GM12801 (cell line): ENCODE data around the gene PHF14.

ENCODE experiments used
- TF ChIP-seq, protein P1 (sequence below): IDR thresholded peaks from one replicate; pipeline ENCODE4 v1.5.1; 2011; ENCODE audit warnings: control low read depth; ENCODE audit not compliant: insufficient read length; ENCODE audit errors: extremely low read depth

Gene PHF14

DNA sequence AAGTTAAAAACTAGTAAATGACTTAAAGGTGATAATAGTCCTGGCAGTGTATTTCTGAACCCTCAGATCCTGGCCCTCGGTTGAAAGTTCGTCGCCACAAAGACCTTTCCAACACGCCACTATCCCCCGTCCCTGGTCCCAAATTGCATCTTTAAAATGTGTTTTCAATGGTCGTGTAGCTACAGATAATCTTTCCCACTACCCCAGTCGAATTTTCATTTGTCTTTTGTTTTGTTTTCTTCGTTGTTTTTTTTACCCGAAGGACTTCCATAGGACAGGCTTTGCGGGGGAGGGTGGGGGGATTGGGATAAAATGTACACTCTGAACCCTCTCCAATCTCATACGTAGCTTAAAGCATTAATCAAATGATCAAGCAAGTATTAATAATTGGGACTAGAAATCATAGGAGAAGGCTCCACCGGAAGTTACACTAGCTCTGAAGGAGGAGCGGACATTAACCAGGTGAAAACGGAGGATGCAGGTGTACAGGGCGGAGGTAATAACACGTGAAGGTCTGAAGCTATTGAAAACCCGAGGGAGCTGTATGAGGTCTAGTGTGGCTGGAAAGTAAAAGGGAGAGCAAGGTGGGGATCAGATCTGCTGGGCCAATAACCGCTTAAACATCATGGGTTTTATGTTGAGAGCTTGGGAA, 32.8 kb upstream of the PHF14 start:
- TF ChIP-seq, protein P1, sequence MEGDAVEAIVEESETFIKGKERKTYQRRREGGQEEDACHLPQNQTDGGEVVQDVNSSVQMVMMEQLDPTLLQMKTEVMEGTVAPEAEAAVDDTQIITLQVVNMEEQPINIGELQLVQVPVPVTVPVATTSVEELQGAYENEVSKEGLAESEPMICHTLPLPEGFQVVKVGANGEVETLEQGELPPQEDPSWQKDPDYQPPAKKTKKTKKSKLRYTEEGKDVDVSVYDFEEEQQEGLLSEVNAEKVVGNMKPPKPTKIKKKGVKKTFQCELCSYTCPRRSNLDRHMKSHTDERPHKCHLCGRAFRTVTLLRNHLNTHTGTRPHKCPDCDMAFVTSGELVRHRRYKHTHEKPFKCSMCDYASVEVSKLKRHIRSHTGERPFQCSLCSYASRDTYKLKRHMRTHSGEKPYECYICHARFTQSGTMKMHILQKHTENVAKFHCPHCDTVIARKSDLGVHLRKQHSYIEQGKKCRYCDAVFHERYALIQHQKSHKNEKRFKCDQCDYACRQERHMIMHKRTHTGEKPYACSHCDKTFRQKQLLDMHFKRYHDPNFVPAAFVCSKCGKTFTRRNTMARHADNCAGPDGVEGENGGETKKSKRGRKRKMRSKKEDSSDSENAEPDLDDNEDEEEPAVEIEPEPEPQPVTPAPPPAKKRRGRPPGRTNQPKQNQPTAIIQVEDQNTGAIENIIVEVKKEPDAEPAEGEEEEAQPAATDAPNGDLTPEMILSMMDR, result no peak

DNA sequence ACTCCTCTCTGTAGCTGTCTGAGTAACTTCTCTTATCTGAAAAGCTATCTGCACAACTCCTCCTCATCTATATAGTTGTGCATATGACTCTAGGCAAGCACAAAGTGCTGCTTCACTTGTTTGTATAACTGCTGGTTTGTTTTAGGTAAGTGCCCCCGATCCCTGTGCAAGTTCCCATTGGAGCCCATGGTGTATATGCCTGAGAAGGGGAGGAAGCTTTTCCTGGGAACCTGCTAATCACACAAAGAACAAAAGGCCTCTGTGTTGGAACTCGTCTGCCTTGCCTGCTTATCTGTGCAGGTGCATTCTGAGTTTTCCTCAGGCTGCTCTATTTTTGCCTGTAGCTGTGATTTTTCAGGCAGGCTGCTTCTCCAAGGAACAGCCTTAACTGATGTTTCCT, 23.2 kb upstream of the PHF14 start:
- TF ChIP-seq, protein P1, result no peak

GRCh38 chr7:10952588-10952987, 21.1 kb upstream of the PHF14 start:
- TF ChIP-seq, protein P1, result no peak

DNA sequence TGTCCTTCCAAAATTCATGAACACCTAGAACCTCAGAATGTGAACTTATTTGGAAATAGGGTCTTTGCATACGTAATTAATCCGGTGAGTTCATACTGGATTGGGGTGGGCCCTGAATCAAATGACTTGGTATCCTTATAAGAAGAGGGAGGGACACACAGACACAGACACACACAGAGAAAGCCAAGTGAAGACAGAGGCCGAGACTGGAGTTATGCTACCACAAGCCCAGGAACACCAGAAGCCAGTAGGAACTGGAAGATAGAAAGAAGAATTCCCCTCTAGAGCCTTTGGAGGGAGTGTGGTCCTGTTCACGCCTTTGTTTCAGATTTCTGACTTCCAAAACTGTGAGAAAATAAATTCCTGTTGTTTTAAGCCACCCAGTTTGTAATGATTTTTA, 17.1 kb upstream of the PHF14 start:
- TF ChIP-seq, protein P1, result no peak

GRCh38 chr7:10972174-10972573, 1.5 kb upstream of the PHF14 start:
- TF ChIP-seq, protein P1, result no peak

DNA sequence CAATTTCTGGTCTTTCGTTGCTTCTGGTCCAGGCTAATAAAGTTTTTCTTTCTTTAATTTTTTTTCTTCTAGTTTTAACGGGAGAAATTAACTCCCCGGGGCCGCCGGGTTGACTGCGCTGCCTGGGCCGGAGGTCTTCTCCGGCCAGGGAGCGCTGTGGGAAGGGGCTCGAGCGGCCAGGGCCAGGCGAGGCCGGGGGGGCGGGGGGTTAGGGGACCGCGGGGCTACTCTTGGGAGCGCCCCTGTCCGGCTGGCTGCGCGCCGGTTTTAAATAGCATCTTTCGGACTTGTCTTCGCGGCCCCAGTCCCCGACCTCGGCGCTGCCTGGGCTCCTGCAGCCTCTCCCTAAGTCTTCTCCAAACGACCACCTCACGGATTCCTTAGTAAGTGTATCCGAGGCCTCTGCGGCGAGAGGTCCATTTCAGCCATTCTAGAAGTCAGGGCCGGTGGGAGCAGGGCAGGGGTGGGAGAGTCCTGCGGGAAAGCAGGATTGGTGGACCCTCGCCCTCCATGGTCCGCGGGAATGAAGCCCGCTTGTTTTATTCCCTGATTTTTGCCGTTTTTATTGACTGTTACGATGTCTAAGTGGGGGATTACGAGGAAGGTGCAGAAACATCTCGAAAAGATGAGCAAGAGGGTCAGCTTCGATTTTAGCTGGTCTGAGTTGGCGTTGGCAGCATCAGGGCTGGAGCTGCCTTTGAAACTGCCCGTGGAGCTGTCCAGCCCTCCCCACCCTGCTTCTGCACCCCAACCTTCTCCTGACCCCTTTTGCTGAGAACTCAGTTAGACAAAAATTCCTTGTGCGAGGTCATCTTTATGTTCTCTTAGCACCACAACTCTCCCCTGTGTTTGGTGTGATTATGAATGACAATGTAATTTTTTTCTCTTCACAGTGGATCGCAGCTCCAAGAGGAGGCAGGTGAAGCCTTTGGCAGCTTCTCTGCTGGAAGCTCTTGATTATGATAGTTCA, 555 bp downstream of the PHF14 start:
- TF ChIP-seq, protein P1, result no peak

DNA sequence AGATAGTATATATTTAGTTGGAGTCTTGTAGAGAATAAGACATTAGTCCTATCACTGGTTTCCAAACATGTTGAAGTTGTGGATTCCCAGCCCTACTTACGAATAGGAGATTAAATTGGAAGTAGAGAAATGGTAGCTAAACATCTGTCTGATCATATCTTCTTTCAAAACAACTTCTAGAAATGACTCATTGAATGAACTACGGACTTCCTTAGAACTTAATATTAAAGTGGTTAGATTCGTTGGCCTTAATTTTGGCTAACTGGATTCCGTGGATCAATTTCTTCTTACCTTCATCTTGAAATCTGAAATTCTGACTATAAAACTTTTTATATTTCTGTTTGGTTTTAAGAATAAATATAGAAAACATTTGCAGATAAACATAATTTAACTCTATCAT, 3.4 kb downstream of the PHF14 start:
- TF ChIP-seq, protein P1, result no peak
